Astrocyte (in vitro differentiated cells and primary cell): ENCODE measurements around the gene WDR27. TPM values are rescaled to one million over a fixed set of nuclear protein-coding genes. Genes with fewer than 3 reads are reported as not detected.

Experiments
- DNase-seq: peaks from one replicate; pipeline ENCODE4 v3.0.0-alpha.2; 2010; ENCODE audit warnings: low read depth
- FAIRE-seq: peaks from 2 replicates; lab custom pipeline; 2011; peaks lifted over from hg19 to GRCh38; lab: Jason Lieb, UNC
- H2AFZ ChIP-seq: 2 replicates; pipeline ENCODE4 v1.6.0; 2012; ENCODE audit warnings: low read depth, low read length, inconsistent platforms
- H3K27ac ChIP-seq: 2 replicates; pipeline ENCODE4 v1.5.1; 2011; ENCODE audit warnings: low read depth, low read length, inconsistent platforms
- H3K27me3 ChIP-seq: 2 replicates; pipeline ENCODE4 v1.6.0; 2011; ENCODE audit warnings: low read length, inconsistent platforms; ENCODE audit not compliant: insufficient read depth
- H3K36me3 ChIP-seq: 2 replicates; pipeline ENCODE4 v1.5.1; 2011; ENCODE audit warnings: low read length, inconsistent platforms; ENCODE audit not compliant: insufficient read depth
- H3K4me1 ChIP-seq: 2 replicates; pipeline ENCODE4 v1.5.1; 2011; ENCODE audit warnings: low read length, inconsistent platforms; ENCODE audit not compliant: insufficient read depth
- H3K4me2 ChIP-seq: 2 replicates; pipeline ENCODE4 v1.6.0; 2012; ENCODE audit warnings: low read length, inconsistent platforms
- H3K4me3 ChIP-seq: 2 replicates; pipeline ENCODE4 v1.5.1; 2011; ENCODE audit warnings: low read depth, mild to moderate bottlenecking, low read length, inconsistent platforms; ENCODE audit not compliant: insufficient read depth
- H3K79me2 ChIP-seq: 2 replicates; pipeline ENCODE4 v1.6.0; 2012; ENCODE audit warnings: mild to moderate bottlenecking, low read length, inconsistent platforms; ENCODE audit not compliant: insufficient read depth
- H3K9ac ChIP-seq: 2 replicates; pipeline ENCODE4 v1.6.0; 2012; ENCODE audit warnings: mild to moderate bottlenecking, low read length, inconsistent platforms
- H3K9me3 ChIP-seq: 2 replicates; pipeline ENCODE4 v1.5.1; 2012; ENCODE audit warnings: low read depth, mild to moderate bottlenecking, low read length, inconsistent platforms; ENCODE audit not compliant: insufficient read depth
- H4K20me1 ChIP-seq: 2 replicates; pipeline ENCODE4 v1.6.0; 2012; ENCODE audit warnings: low read length, inconsistent platforms; ENCODE audit not compliant: insufficient read depth
- H3K27ac Mint-ChIP-seq: one replicate; pipeline ENCODE4 v1.8.0; 2021; ENCODE audit warnings: mild to moderate bottlenecking, mixed read lengths; ENCODE audit not compliant: unreplicated experiment
- H3K27me3 Mint-ChIP-seq: one replicate; pipeline ENCODE4 v1.8.0; 2021; ENCODE audit warnings: low read depth, mixed read lengths; ENCODE audit not compliant: unreplicated experiment
- H3K36me3 Mint-ChIP-seq: one replicate; pipeline ENCODE4 v1.8.0; 2021; ENCODE audit warnings: low read depth, mixed read lengths; ENCODE audit not compliant: unreplicated experiment
- H3K4me1 Mint-ChIP-seq: one replicate; pipeline ENCODE4 v1.8.0; 2021; ENCODE audit warnings: low read depth, mixed read lengths; ENCODE audit not compliant: unreplicated experiment
- H3K4me3 Mint-ChIP-seq: one replicate; pipeline ENCODE4 v1.8.0; 2021; ENCODE audit warnings: mild to moderate bottlenecking, moderate library complexity, mixed read lengths; ENCODE audit not compliant: unreplicated experiment
- H3K9me3 Mint-ChIP-seq: one replicate; pipeline ENCODE4 v1.8.0; 2021; ENCODE audit warnings: mild to moderate bottlenecking, mixed read lengths; ENCODE audit not compliant: unreplicated experiment
- CTCF ChIP-seq: IDR thresholded peaks from 2 replicates; pipeline ENCODE4 v1.5.1; 2011; ENCODE audit warnings: low read depth, mild to moderate bottlenecking, inconsistent platforms, low read length, moderate library complexity; ENCODE audit not compliant: insufficient read depth
- EZH2 ChIP-seq: IDR thresholded peaks from 2 replicates; pipeline ENCODE4 v1.6.1; 2012; ENCODE audit warnings: mild to moderate bottlenecking, low read length, inconsistent platforms; ENCODE audit not compliant: insufficient read depth
- total RNA-seq: library from RNA; stranded (reverse); gene quantifications from 2 replicates; pipeline ENCODE4 v1.2.1, GENCODE V29; 2021

The WDR27 gene
- total RNA-seq, 1 donor from 2014 or later = 31.2 TPM

GRCh38 chr6:169660751-169661390 is 41.0 kb downstream of the WDR27 start:
- TF ChIP-seq EZH2 (no peak), CTCF (no peak)
- no peak overlapping the region for H3K4me3 Mint-ChIP-seq
- H3K9me3 Mint-ChIP-seq = no peaks in the 10 kb centered on the region
- peaks cover 4% of the 10 kb centered on the region for H3K4me1 Mint-ChIP-seq
- H3K4me3 ChIP-seq = no peak overlapping the region
- H3K27ac Mint-ChIP-seq = no peak overlapping the region
- H3K79me2 ChIP-seq = no peaks in the 10 kb centered on the region
- no peak overlapping the region for H3K4me2 ChIP-seq
- FAIRE-seq = no peak
- DNase-seq = no peak
- no peaks in the 10 kb centered on the region for H3K27me3 Mint-ChIP-seq
- peaks cover 9% of the 10 kb centered on the region for H3K36me3 ChIP-seq
- H2AFZ ChIP-seq = no peak overlapping the region
- no peaks in the 10 kb centered on the region for H4K20me1 ChIP-seq
- no peak overlapping the region for H3K27ac ChIP-seq
- H3K36me3 Mint-ChIP-seq = peaks cover 27% of the 10 kb centered on the region
- no peaks in the 10 kb centered on the region for H3K4me1 ChIP-seq
- H3K9me3 ChIP-seq = no peaks in the 10 kb centered on the region
- no peak overlapping the region for H3K9ac ChIP-seq
- no peaks in the 10 kb centered on the region for H3K27me3 ChIP-seq

GRCh38 chr6:169659820-169660610 is 41.8 kb downstream of the WDR27 start:
- H3K9me3 Mint-ChIP-seq = no peaks in the 10 kb centered on the region
- no peak overlapping the region for H3K4me3 ChIP-seq
- H4K20me1 ChIP-seq = no peaks in the 10 kb centered on the region
- H3K4me2 ChIP-seq = no peak overlapping the region
- peaks cover 9% of the 10 kb centered on the region for H3K36me3 ChIP-seq
- no peak overlapping the region for H3K27ac Mint-ChIP-seq
- no peak overlapping the region for H2AFZ ChIP-seq
- DNase-seq = no peak
- no peaks in the 10 kb centered on the region for H3K9me3 ChIP-seq
- H3K9ac ChIP-seq = no peak overlapping the region
- peaks cover 4% of the 10 kb centered on the region for H3K4me1 ChIP-seq
- no peak for TF ChIP-seq EZH2
- no peak for TF ChIP-seq CTCF
- no peaks in the 10 kb centered on the region for H3K27me3 Mint-ChIP-seq
- peaks cover 31% of the 10 kb centered on the region for H3K36me3 Mint-ChIP-seq
- no peak for FAIRE-seq
- H3K27me3 ChIP-seq = no peaks in the 10 kb centered on the region
- no peak overlapping the region for H3K4me3 Mint-ChIP-seq
- no peaks in the 10 kb centered on the region for H3K79me2 ChIP-seq
- H3K27ac ChIP-seq = no peak overlapping the region
- H3K4me1 Mint-ChIP-seq = peaks cover 4% of the 10 kb centered on the region

- TF ChIP-seq EZH2 = no peak
- TF ChIP-seq CTCF = no peak
- no peak overlapping the region for H3K4me3 Mint-ChIP-seq
- Histone ChIP-seq H3K4me1 (peaks cover 5% of the 10 kb centered on the region), H3K27ac (no peak overlapping the region), H3K4me2 (no peak overlapping the region), H2AFZ (no peak overlapping the region), H3K4me3 (no peak overlapping the region), H3K36me3 (peaks cover 9% of the 10 kb centered on the region), H3K27me3 (no peaks in the 10 kb centered on the region), H3K9me3 (no peaks in the 10 kb centered on the region), H3K79me2 (no peaks in the 10 kb centered on the region), H4K20me1 (no peaks in the 10 kb centered on the region), H3K9ac (no peak overlapping the region)
- H3K27ac Mint-ChIP-seq = no peak overlapping the region
- FAIRE-seq (no peak), DNase-seq (no peak)
- no peaks in the 10 kb centered on the region for H3K27me3 Mint-ChIP-seq
- H3K9me3 Mint-ChIP-seq = peaks cover 2% of the 10 kb centered on the region
- H3K36me3 Mint-ChIP-seq = peaks cover 35% of the 10 kb centered on the region
- peaks cover 4% of the 10 kb centered on the region for H3K4me1 Mint-ChIP-seq
These were observed 44.6 kb downstream of the WDR27 start for GRCh38 chr6:169657284-169657610.
